Daoy (cell line): ENCODE data around the gene CKAP5. TPM values are rescaled to one million over a fixed set of nuclear protein-coding genes. Genes with fewer than 3 reads are reported as not detected.
A peak's percentile ranks its signal among the peaks of the same experiment; 100 is the strongest.
"Not testable (repeated sequence)": the region's sequence is repeated elsewhere in the genome, so short reads cannot be mapped to it uniquely, and the experiment has no call there.

ENCODE experiments used
- DNase-seq: peaks from one replicate; pipeline ENCODE4 v3.0.0-alpha.2; 2015; ENCODE audit warnings: low read depth
- total RNA-seq: library from RNA; depleted of rRNA; stranded (reverse); fragments of >200 nt; shearing (Covaris generic); gene quantifications from 2 replicates; pipeline ENCODE4 v1.2.3, GENCODE V29; 2014

Gene CKAP5
- total RNA-seq, 1 experiment from 2014 or later, result 96.6 TPM

DNA sequence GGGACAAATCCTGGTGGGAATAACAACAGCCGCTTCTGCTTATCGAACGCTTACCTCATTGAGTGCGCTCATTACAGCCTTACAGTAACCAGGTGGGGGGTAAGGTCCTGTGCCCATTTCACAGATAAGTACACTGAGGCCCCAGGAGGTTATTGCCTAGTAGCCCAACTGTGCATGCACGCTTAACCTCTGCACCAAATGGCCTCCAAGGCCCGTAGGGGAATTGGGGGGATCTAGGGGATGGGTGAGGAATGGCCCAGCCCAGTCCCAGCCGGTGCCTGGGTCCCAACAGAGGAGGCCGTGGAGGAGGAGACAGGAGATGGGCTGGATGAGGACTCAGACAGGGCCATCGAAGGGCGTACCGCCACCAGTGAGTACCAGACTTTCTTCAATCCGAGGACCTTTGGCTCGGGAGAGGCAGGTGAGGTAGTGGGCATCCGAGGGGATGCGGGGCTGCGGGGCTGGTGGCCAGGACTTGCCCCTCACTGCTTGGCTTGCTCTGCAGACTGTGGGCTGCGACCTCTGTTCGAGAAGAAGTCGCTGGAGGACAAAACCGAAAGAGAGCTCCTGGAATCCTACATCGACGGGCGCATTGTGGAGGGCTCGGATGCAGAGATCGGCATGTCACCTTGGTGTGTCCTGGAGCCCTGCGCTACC, 119.7 kb downstream of the CKAP5 start:
- DNase-seq, result no peak

DNA sequence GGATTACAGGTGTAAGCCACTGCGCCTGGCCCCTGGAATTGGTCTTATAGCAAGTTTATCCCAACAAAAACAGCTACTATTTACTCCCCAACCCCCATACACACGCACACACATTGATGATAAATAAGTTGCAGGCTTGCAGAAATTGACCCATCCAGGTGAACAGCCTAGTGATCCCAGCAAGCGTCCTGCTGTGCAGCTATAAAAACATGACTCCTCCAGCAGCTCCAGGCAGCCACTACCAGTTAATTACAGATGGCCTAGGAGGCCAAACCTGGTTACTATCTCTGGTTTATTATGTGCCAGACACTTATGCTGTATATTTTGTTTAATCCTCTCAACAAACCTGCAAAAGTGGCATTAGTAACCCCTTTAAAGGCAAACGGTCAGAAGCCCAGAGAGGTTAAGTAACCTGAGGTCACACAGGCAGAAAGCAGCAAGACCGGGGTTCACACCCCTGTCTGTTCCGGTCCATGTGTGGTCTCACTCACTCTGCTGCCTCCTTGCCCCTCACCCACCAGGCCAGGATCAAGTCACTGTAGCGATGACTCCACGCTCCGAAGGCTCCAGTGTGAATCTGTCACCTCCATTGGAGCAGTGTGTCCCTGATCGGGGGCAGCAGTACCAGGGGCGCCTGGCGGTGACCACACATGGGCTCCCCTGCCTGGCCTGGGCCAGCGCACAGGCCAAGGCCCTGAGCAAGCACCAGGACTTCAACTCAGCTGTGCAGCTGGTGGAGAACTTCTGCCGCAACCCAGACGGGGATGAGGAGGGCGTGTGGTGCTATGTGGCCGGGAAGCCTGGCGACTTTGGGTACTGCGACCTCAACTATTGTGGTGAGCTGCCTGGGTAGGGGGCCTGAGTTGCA, 120.5 kb downstream of the CKAP5 start:
- DNase-seq, result no peak

DNA sequence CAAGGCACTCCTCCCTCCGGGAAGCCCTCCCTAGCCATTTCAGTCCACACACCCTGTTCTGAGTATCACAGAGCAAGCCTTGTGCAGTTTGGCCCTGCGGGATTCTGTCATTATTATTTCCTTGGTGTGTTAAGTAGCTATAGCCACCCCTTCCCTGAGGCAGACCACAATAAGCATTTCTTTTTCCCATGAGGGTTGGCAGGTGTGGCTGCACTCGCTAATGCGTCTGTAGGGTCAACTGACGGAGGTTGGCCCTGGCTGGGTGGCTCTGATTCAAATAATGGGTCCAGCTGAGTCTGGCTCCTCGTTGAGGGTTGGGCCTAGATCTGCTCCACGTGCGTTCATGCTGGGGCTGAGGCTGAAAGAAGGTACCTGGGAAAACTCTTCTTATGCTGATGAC, 122.0 kb downstream of the CKAP5 start:
- no peak for DNase-seq

DNA sequence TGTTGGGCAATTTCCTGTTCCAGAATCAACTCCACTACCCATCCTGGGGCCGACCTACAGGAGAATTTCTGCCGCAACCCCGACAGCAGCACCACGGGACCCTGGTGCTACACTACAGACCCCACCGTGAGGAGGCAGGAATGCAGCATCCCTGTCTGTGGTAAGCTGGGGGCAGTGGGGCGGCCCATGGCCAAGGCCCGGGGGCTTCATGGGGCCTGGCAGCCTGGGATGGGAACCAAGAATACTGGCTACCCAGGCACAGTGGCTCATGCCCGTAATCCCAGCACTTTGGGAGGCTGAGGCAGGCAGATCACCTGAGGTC, 122.8 kb downstream of the CKAP5 start:
- DNase-seq, result no peak

DNA sequence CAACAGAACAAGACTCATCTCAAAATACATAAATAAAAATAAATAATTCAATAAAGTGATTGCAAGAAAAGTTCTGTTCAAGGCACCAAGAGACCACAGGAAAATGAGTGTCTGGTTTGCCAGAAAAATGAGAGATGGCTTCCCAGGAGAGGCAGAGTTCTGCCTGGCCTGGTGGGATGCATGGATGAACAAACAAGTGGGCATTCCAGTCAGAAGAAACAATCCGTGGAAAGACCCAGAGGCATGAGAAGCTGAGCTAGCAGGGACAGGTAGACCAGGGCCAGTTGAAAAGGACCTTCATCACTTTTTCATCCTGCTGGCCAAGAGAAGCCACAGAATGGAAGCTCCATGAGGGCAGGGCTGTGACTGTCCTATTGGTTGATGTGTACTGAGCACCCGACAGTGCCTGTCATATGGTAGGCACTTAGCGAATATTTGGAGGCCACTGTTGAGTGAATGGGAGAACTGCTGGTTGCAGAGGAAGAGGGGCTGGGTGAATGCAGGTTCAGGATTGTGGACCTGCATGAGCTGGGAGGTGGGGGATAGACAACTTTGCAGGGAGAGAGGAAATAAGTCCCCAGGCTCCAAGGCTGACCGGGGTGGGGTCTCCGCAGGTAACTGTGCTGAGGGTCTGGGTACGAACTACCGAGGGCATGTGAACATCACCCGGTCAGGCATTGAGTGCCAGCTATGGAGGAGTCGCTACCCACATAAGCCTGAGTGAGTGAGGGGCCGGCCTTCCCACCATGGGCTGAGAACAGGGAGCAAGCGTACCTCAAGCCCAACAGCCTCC, 123.3 kb downstream of the CKAP5 start:
- DNase-seq, result no peak

DNA sequence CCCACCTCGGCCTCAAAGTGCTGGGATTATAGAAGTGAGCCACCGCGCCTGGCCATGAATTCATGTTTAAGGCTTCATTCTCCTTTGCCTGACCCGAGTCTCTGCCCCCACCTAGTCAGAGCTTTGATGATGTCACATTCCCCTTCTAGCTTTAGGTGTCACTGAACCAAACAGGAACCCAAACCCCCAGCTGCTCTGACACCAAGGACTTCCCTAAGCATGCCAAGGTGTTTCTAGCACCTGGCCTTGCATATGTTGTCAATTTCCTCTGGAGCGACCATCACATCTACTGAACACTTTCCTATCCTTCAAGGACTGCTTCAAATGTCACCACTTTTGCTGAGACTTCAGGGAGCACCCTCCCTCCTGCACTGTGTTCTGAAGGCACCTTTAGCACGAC, 124.8 kb downstream of the CKAP5 start:
- DNase-seq, result no peak

DNA sequence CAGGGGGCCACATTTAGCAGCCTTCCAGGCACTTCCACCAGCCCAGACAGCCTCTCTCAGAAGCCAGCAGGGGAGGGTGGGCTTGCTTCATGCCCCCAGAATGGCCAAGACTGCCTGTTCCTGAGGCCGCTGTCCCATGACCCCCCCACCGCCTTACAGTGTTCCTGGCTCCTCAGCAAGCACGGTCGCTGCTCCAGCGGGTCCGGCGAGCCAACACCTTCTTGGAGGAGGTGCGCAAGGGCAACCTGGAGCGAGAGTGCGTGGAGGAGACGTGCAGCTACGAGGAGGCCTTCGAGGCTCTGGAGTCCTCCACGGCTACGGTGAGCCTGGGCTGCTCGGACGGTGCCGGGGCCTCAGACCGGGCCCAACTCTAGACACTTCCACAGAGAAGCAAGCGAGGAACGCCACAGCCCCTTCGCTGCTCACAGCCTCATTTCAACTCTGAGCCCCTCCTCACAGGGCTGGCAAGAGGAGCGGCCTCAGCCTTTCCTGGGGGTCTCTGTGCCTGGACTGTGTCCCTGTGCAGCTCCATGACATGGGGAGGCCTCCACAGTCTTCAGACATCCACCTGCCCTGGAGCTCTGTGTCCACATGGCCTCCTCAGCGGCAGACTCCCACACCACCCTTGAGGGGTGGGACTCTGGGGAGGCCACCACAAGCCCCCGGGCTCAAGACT, 126.4 kb downstream of the CKAP5 start:
- DNase-seq, result no peak

DNA sequence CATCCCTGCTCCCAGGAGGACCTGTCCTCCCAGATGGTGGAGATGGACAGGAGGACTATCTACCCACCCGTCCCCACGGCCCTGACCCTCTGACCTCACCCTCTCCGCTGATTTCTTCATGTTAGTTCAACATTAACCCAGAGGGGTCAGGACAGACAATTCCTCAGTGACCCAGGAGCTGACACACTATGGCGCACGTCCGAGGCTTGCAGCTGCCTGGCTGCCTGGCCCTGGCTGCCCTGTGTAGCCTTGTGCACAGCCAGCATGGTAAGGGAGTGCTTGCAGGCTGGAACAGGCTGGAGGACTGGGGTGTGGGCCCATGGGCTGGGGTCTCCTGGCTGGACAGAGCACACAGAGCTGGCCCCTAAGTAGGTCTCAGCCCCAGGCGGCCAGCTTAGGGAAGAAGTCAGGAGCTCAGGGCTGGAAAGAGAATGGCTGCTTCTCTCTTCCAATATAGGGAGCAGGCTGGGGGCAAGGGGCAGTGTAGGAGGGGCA, 127.0 kb downstream of the CKAP5 start, which contains the start of gene F2:
Gene F2 (plus strand): TSS at position 166 of the 495 bp plus-strand sequence. CDS start 23 bp downstream, at position 189.
- no peak for DNase-seq

DNA sequence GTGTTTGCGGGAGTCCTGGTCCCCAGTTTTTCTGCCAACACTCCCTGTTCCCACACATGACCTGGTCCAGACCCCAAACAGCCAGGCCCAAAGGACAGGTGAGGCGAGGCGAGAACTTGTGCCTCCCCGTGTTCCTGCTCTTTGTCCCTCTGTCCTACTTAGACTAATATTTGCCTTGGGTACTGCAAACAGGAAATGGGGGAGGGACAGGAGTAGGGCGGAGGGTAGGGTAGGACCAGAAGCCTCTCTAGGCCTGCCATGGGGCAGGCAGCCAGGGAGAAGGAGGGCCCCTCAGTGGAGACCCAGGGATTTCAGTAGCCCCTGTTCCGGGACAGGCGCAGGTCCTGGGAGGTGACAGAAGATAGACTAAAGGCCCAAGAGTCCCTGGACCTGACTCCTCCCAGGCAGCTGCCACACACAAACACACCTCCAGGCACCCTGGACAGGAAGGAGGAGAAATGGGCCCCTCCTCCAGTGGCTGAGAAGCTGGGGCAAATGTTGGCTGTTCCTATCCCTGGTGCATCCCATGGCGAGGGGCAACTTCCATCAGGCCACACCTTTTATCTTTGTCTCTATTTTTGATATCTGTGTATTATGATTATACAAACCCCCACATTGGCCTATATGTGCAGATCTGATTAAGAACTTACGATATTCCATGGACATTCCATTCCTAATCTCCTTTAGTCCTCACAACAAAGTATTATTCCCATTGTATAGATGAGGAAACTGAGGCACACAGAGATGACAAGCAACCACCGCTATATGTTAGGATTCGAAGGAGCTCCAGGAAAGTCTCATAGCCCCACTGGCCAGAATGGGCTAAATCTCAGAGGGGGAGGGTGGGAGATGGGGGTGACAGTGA, 127.7 kb downstream of the CKAP5 start:
- peak; percentile 71 for DNase-seq

DNA sequence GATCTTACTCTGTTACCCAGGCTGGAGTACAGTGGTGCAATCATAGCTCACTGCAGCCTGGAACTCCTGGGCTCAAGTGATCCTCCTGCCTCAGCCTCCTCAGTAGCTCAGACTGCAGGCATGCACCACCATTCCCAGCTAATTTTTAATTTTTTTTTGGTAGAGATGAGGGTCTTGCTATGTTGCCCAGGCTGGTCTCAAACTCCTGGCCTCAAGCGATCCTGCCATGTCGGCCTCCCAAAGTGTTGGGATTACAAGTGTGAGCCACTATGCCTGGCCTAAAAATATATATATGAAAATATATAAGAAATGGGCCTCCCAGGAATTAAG, 128.3 kb downstream of the CKAP5 start:
- not testable (repeated sequence) for DNase-seq

DNA sequence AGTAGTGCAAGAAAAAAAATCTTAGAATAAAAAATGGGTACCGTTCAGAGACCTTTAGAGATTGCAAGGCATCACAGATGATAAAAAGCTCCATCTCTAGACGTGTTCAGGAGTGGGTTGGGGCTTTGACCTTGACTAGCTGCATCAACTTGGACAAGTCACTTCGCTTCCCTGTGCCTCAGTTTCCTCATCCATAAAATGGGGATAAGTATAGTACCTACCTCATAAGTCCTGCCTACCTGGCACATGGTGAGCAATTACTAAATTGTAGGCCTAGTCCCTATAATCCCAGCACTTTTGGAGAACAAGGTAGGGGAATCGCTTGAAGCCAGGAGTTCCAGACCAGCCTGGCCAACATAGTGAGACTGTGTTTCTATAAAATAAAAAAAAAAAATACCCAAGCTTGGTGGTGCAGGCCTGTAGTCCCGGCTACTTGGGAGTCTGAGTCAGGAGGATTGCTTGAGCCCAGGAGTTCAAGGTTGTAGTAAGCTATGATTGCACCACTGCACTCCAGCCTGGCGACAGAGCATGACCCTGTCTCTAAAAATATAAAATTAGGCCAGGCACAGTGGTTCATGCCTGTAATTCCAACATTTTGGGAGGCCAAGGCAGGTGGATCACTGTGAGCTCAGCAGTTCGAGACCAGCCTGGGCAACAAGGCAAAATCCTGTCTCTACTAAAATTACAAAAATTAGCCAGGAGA, 133.1 kb downstream of the CKAP5 start:
- no peak for DNase-seq

DNA sequence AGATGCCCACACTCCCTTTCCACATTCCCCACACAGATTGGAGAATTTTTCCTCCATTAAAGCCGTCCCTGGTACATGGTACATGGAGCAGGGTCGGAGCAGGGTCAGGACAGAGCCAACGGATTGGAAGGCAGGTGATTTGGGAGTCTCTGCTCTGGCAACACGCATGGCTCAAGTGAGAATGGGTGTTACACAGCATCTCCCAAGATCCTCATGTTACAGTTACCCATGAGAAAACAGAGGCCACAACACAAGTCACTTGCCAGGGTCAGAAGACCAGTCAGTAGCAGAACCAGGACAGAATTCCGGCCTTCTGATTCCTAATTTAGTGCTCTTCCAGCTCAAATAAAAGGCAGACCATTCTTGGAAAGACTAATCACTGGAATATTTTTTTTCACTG, 134.8 kb downstream of the CKAP5 start:
- DNase-seq, result no peak

DNA sequence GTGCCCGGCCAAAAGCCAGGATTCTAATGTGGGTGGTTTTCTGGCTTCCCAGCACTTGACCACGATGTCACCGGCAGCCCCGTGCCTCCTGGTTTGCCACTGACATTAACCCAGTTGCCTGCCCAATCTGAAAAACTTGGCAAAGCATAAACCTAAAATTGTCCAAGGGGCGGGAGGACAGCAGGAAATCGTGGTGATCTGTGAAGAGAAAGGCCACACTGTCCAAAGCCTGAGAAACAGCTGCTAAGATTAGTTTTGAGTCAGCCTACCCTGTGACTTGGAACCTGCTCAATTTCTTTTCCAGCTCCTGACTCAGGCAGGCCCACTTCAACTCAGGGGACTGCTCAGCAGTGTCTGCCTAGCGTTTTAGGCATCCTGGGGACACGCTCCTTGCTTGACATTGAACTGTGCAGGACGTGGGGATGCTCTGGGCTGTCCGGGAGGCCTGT, 135.2 kb downstream of the CKAP5 start:
- DNase-seq, result peak; percentile 86

DNA sequence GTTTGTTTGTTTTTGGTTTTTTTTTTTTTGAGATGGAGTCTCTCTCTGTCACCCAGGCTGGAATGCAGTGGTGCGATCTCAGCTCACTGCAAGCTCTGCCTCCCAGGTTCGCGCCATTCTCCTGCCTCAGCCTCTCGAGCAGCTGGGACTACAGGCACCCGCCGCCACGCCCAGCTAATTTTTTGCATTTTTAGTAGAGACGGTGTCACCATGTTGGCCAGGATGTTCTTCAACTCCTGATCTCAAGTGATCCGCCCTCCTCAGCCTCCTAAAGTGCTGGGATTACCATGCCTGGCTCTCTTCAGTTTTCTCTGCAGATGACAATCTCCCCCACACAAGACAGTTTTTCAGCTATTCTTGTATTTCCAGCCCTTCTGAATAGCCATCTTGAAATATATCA, 136.7 kb downstream of the CKAP5 start:
- DNase-seq, result not testable (repeated sequence)

DNA sequence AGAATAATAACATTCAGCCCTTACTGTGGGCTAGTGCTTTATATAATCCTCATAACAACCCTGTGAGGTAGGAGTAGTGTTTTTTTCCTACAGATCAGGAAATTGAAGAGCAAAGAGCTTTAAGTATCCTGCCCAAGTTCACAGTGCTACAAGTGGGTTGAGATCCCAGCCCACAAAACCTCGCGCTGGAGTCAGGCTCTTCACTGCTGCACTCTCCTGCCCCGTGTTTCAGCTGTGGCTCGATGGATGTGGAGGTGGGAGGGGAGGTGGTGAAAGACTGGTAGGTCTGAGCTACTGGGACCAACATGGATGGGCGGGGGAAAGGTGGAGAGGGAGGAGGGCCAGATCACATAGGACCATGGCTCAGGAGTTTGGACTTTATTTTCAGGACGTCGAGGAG, 139.2 kb downstream of the CKAP5 start:
- no peak for DNase-seq

DNA sequence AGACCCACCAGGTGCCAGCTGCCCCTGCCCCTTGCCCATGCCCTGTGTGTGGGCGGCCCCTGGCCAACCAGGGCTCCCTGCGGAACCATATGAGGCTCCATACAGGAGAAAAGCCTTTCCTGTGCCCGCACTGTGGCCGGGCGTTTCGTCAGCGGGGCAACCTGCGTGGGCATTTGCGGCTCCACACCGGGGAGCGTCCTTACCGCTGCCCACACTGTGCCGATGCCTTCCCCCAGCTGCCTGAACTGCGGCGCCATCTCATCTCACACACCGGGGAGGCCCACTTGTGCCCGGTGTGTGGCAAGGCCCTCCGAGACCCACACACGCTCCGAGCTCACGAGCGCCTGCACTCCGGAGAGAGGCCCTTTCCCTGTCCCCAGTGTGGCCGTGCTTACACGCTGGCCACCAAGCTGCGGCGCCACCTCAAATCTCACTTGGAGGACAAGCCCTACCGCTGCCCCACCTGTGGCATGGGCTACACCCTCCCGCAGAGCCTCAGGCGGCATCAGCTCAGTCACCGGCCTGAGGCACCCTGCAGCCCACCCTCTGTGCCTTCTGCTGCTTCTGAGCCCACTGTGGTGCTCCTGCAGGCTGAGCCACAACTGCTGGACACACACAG, 140.9 kb downstream of the CKAP5 start:
- no peak for DNase-seq

DNA sequence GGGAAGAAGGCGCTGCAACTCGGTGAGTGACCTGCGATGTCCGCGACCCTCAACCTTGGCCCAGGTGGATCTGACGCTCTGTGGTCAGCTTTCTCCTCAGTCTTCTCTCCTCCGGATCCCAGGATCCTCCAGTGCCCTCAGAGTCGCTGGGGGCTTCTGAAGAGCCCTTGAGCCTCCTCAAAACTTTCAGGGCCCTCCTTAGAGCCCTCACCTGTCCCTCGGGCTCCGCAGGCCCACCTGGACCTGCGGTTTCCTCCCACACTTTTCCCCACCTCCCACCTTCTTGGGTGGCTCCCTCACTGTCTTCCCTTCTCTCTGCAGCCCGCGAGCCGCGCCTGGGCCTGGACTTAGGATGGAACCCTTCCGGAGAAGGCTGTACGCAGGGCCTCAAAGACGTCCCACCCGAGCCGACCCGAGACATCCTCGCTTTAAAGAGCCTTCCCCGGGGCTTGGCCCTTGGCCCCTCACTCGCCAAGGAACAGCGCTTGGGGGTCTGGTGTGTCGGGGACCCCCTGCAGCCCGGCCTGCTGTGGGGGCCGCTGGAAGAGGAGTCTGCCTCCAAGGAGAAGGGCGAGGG, 144.9 kb downstream of the CKAP5 start:
- no peak for DNase-seq

DNA sequence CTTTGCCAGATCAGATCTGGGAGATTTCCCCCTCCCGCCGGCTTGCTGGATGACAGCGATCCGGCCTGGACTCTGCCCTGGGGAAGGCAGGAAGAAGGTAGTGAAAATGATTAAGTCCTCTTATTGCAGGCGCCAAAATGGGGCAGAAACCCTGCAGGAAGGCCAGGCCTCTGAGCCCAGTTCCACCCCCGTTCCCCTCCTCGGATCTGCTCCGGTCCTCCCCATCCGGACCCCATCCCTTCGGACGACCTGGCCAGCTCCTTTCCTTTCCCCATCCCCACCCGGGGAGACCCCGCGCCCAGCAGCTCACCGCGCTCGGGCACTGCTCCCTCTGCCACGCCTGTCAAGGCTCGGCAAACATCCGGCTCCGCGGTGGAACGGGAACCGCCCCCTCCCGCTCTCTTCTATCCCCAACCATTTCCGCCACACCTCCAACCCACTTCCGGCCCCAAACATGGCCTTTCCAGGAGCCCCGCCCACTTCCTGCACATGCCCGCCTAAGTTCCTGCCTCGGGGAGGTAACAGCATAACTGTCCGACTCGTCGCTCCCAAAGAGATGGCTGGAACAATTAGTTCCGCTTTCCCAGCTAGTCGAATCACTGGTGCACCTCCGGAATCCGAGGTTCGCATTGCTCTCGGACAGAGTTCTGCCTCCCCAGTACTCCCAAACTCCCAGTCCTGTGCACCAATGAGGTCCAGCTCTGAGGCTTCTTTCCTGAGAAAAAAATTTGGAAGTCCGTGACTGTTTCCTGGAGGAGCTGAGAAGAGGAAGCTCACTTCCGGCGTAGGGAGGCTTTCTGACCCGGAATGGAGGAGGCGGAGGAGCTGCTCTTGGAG, 145.6 kb downstream of the CKAP5 start, which contains the start of the genes ARHGAP1 and ZNF408:
Gene ARHGAP1 (minus strand): TSS at position 379 of the 837 bp plus-strand sequence. CDS start 4,512 bp downstream, outside the sequence.
Gene ZNF408 (plus strand): TSS at position 791 of the 837 bp plus-strand sequence. CDS start 17 bp downstream, at position 808.
- DNase-seq, result peak; percentile 99
